CD4-positive, alpha-beta memory T cell (primary cell): Measurements from ENCODE around the gene GULP1. TPM values are rescaled to one million over a fixed set of nuclear protein-coding genes. Genes with fewer than 3 reads are reported as not detected.
A peak's percentile ranks its signal among the peaks of the same experiment; 100 is the strongest.
"Not testable (repeated sequence)": the region's sequence is repeated elsewhere in the genome, so short reads cannot be mapped to it uniquely, and the experiment has no call there.

Experiments
- CTCF ChIA-PET: fragments of 350-600 bp; sonication (Branson Sonifier 250); formaldehyde crosslinking; loops from one replicate; lab custom pipeline; 2021; ENCODE audit warnings: inconsistent platforms; ENCODE audit not compliant: partially characterized antibody; lab: Charles Lee
- POLR2A ChIA-PET: fragments of 350-600 bp; sonication (Branson Sonifier 250); formaldehyde crosslinking; loops from one replicate; lab custom pipeline; 2021; ENCODE audit not compliant: partially characterized antibody; lab: Charles Lee
- DNase-seq, 5 donors: peaks; one replicate each; pipeline versions ENCODE4 v3.0.0 to v3.0.0-alpha.2; 2020 to 2022; ENCODE audit warnings: mixed read lengths in 1 of 5
- H3K27ac ChIP-seq: one replicate; pipeline ENCODE4 v1.7.0; 2013; ENCODE audit warnings: low read depth, low read length
- H3K27me3 ChIP-seq: 2 replicates; pipeline ENCODE4 v1.7.0; 2013; ENCODE audit warnings: mild to moderate bottlenecking, low read length, moderate library complexity; ENCODE audit not compliant: insufficient read depth
- H3K36me3 ChIP-seq: 2 replicates; pipeline ENCODE4 v1.7.0; 2013; ENCODE audit warnings: mild to moderate bottlenecking, low read length, moderate library complexity; ENCODE audit not compliant: insufficient read depth
- H3K4me1 ChIP-seq: 2 replicates; pipeline ENCODE4 v1.7.0; 2013; ENCODE audit warnings: mild to moderate bottlenecking, low read length, moderate library complexity; ENCODE audit not compliant: insufficient read depth
- H3K4me3 ChIP-seq, 2 donors: one replicate each; pipeline ENCODE4 v1.7.0; 2013; ENCODE audit warnings: low read length in 2 of 2, mild to moderate bottlenecking in 1 of 2
- H3K9me3 ChIP-seq, 2 donors: one replicate each; pipeline ENCODE4 v1.7.0; 2013; ENCODE audit warnings: low read length in 2 of 2, control low read depth in 1 of 2; ENCODE audit not compliant: control insufficient read depth in 1 of 2
- H3K27ac Mint-ChIP-seq, 7 donors: one replicate each; pipeline ENCODE4 v1.8.0; 2020 to 2021; ENCODE audit warnings: mixed read lengths in 7 of 7, mild to moderate bottlenecking in 6 of 7, inconsistent platforms in 3 of 7, moderate library complexity in 3 of 7
- H3K27me3 Mint-ChIP-seq, 2 donors: one replicate each; pipeline ENCODE4 v1.8.0; 2020 to 2021; ENCODE audit warnings: mixed read lengths in 2 of 2
- H3K36me3 Mint-ChIP-seq, 2 donors: one replicate each; pipeline ENCODE4 v1.8.0; 2020 to 2021; ENCODE audit warnings: mixed read lengths in 2 of 2, inconsistent platforms in 1 of 2, mild to moderate bottlenecking in 1 of 2
- H3K4me1 Mint-ChIP-seq, 4 donors: one replicate each; pipeline ENCODE4 v1.8.0; 2020 to 2021; ENCODE audit warnings: mixed read lengths in 4 of 4, mild to moderate bottlenecking in 1 of 4
- H3K4me3 Mint-ChIP-seq, 8 donors: one replicate each; pipeline ENCODE4 v1.8.0; 2020 to 2021; ENCODE audit warnings: mixed read lengths in 8 of 8, mild to moderate bottlenecking in 7 of 8, moderate library complexity in 6 of 8, inconsistent platforms in 3 of 8
- H3K9me3 Mint-ChIP-seq, 8 donors: one replicate each; pipeline ENCODE4 v1.8.0; 2020 to 2021; ENCODE audit warnings: mixed read lengths in 8 of 8, mild to moderate bottlenecking in 5 of 8, inconsistent platforms in 3 of 8, moderate library complexity in 1 of 8
- intact Hi-C: fragments of 100-400 bp; cut with micrococcal nuclease; formaldehyde crosslinking; loops from one replicate; pipeline ENCODE4 v1.15.1; 2023
- polyA plus RNA-seq, 2 donors: library from polyadenylated mRNA; unstranded; fragments of 300-500 nt; fragmentation: Illumina TruSeq; gene quantifications; one replicate each; pipeline ENCODE4 v1.2.3, GENCODE V29; 2021
- total RNA-seq, 2 experiments: library from RNA; stranded (reverse); gene quantifications; one replicate each; pipeline ENCODE4 v1.2.3, GENCODE V29; 2021

GULP1 gene
- total and polyA plus RNA-seq, 4 experiments from 2014 or later, result not detected

- Histone ChIP-seq H3K4me3 (no peak overlapping the region), H3K9me3 (no peaks in the 10 kb centered on the region), H3K27ac (no peak overlapping the region), H3K27me3 (no peaks in the 10 kb centered on the region), H3K36me3 (no peaks in the 10 kb centered on the region), H3K4me1 (no peaks in the 10 kb centered on the region)
- no peak overlapping the region for H3K4me3 Mint-ChIP-seq
- H3K9me3 Mint-ChIP-seq, result peaks cover 0 to 4% (median 0%) of the 10 kb centered on the region in 8 donors
- ChIA-PET POLR2A (no interaction called here), CTCF (no interaction called here)
- no peaks in the 10 kb centered on the region for H3K27me3 Mint-ChIP-seq
- H3K36me3 Mint-ChIP-seq, result no peaks in the 10 kb centered on the region
- intact Hi-C loops, result no loop called here
- H3K27ac Mint-ChIP-seq, result no peak overlapping the region
- no peaks in the 10 kb centered on the region for H3K4me1 Mint-ChIP-seq
- DNase-seq, result no peak
These were observed 164.6 kb downstream of the GULP1 start for GRCh38 chr2:188456114-188456909.

GRCh38 chr2:188459061-188459460, 167.4 kb downstream of the GULP1 start:
- DNase-seq, result no peak
- H3K36me3 Mint-ChIP-seq, result no peaks in the 10 kb centered on the region
- no peak overlapping the region for H3K27ac ChIP-seq
- H3K9me3 Mint-ChIP-seq, result peaks cover 0 to 5% (median 1%) of the 10 kb centered on the region in 8 donors
- intact Hi-C loops, result no loop called here
- no peak overlapping the region for H3K4me3 ChIP-seq
- H3K4me3 Mint-ChIP-seq, result no peak overlapping the region
- CTCF ChIA-PET, result no interaction called here
- no peak overlapping the region for H3K27ac Mint-ChIP-seq
- no peaks in the 10 kb centered on the region for H3K27me3 Mint-ChIP-seq
- H3K4me1 Mint-ChIP-seq, result no peaks in the 10 kb centered on the region
- no peaks in the 10 kb centered on the region for H3K4me1 ChIP-seq
- H3K9me3 ChIP-seq, result no peaks in the 10 kb centered on the region
- H3K36me3 ChIP-seq, result no peaks in the 10 kb centered on the region
- POLR2A ChIA-PET, result no interaction called here
- H3K27me3 ChIP-seq, result no peaks in the 10 kb centered on the region

- H3K36me3 Mint-ChIP-seq, H3K4me3 Mint-ChIP-seq, CTCF ChIA-PET, H3K36me3 ChIP-seq, H3K4me1 Mint-ChIP-seq, POLR2A ChIA-PET, intact Hi-C loops, H3K9me3 ChIP-seq, H3K27ac ChIP-seq, H3K4me3 ChIP-seq, H3K4me1 ChIP-seq, H3K9me3 Mint-ChIP-seq, H3K27ac Mint-ChIP-seq, H3K27me3 ChIP-seq, DNase-seq, H3K27me3 Mint-ChIP-seq: not testable (repeated sequence)
These were observed 174.4 kb downstream of the GULP1 start for GRCh38 chr2:188466078-188466477.

- Histone ChIP-seq H3K27me3 (no peaks in the 10 kb centered on the region), H3K27ac (no peak overlapping the region), H3K4me1 (no peaks in the 10 kb centered on the region), H3K9me3 (no peaks in the 10 kb centered on the region), H3K36me3 (no peaks in the 10 kb centered on the region), H3K4me3 (no peak overlapping the region)
- Mint-ChIP-seq H3K27me3 (no peaks in the 10 kb centered on the region), H3K4me3 (peak overlapping the region in 1 of 8 donors; percentile 27), H3K9me3 (peaks cover 0 to 6% (median under 1%) of the 10 kb centered on the region in 8 donors), H3K36me3 (no peaks in the 10 kb centered on the region), H3K27ac (no peak overlapping the region), H3K4me1 (no peaks in the 10 kb centered on the region)
- ChIA-PET POLR2A (no interaction called here), CTCF (no interaction called here)
- DNase-seq, result no peak
- intact Hi-C loops, result no loop called here
These were observed 175.1 kb downstream of the GULP1 start for GRCh38 chr2:188466761-188467160.

GRCh38 chr2:188471166-188471565, 179.5 kb downstream of the GULP1 start:
- H3K4me1 ChIP-seq, result no peaks in the 10 kb centered on the region
- no peak overlapping the region for H3K4me3 Mint-ChIP-seq
- peaks cover 0 to 3% of the 10 kb centered on the region in 2 donors for H3K27me3 Mint-ChIP-seq
- no peaks in the 10 kb centered on the region for H3K36me3 ChIP-seq
- H3K36me3 Mint-ChIP-seq, result no peaks in the 10 kb centered on the region
- intact Hi-C loops, result no loop called here
- no peaks in the 10 kb centered on the region for H3K9me3 ChIP-seq
- H3K27ac Mint-ChIP-seq, result no peak overlapping the region
- CTCF ChIA-PET, result no interaction called here
- POLR2A ChIA-PET, result interaction anchor here (0.6 kb wide), 1 partner anchor 10 kb away, joined by 3 read pairs; no protein-coding TSS in a partner anchor
- H3K27ac ChIP-seq, result no peak overlapping the region
- no peak for DNase-seq
- no peaks in the 10 kb centered on the region for H3K27me3 ChIP-seq
- H3K4me1 Mint-ChIP-seq, result no peaks in the 10 kb centered on the region
- H3K9me3 Mint-ChIP-seq, result peaks cover 0 to 4% (median 2%) of the 10 kb centered on the region in 8 donors
- H3K4me3 ChIP-seq, result no peak overlapping the region

- Mint-ChIP-seq H3K27me3 (peaks cover 0 to 3% of the 10 kb centered on the region in 2 donors), H3K27ac (no peak overlapping the region), H3K4me1 (no peaks in the 10 kb centered on the region), H3K4me3 (no peak overlapping the region), H3K9me3 (peaks cover 0 to 3% (median 0%) of the 10 kb centered on the region in 8 donors), H3K36me3 (no peaks in the 10 kb centered on the region)
- Histone ChIP-seq H3K36me3 (no peaks in the 10 kb centered on the region), H3K4me3 (no peak overlapping the region), H3K27ac (no peak overlapping the region), H3K4me1 (no peaks in the 10 kb centered on the region), H3K27me3 (no peaks in the 10 kb centered on the region), H3K9me3 (no peaks in the 10 kb centered on the region)
- DNase-seq, result no peak
- CTCF ChIA-PET, result no interaction called here
- POLR2A ChIA-PET, result no interaction called here
- intact Hi-C loops, result no loop called here
These were observed 181.6 kb downstream of the GULP1 start for GRCh38 chr2:188473306-188473705.

GRCh38 chr2:188474316-188474715, 182.6 kb downstream of the GULP1 start:
- Mint-ChIP-seq H3K27me3 (peaks cover 0 to 3% of the 10 kb centered on the region in 2 donors), H3K36me3 (no peaks in the 10 kb centered on the region), H3K9me3 (peaks cover 0 to 3% (median 0%) of the 10 kb centered on the region in 8 donors), H3K4me1 (no peaks in the 10 kb centered on the region), H3K4me3 (no peak overlapping the region), H3K27ac (no peak overlapping the region)
- ChIA-PET CTCF (no interaction called here), POLR2A (no interaction called here)
- intact Hi-C loops, result no loop called here
- DNase-seq, result no peak
- no peaks in the 10 kb centered on the region for H3K9me3 ChIP-seq
- no peaks in the 10 kb centered on the region for H3K4me1 ChIP-seq
- no peak overlapping the region for H3K4me3 ChIP-seq
- H3K36me3 ChIP-seq, result no peaks in the 10 kb centered on the region
- no peak overlapping the region for H3K27ac ChIP-seq
- no peaks in the 10 kb centered on the region for H3K27me3 ChIP-seq
